A549 (cell line): ENCODE results near the gene RNPEP. TPM values are rescaled to one million over a fixed set of nuclear protein-coding genes. Genes with fewer than 3 reads are reported as not detected.

ENCODE experiments used
- ATAC-seq, 2 experiments: fragments of 200-7000 bp in 1 of 2; fragments of >200 bp in 1 of 2; cut with Nextera tagmentation in 1 of 2; cut with Tn5 transposase in 1 of 2; 3 replicates each; pipeline versions ENCODE4 v1.8.0 to v1.9.1; 2018 to 2020; ENCODE audit warnings: mild to moderate bottlenecking in 1 of 2, moderate library complexity in 1 of 2
- CTCF ChIA-PET: fragments of 300-600 bp; sonication (Branson Sonifier 250); formaldehyde crosslinking; extraction: SDS; loops from one replicate; lab custom pipeline; 2021; ENCODE audit warnings: antibody characterized with exemption, inconsistent platforms; lab: Yijun Ruan, JAX
- POLR2A ChIA-PET: fragments of 350-600 bp; formaldehyde crosslinking; extraction: SDS; loops from one replicate; lab custom pipeline; 2021; ENCODE audit warnings: antibody characterized with exemption, inconsistent platforms; lab: Yijun Ruan, JAX
- DNase-seq, 2 experiments: peaks; one replicate each; pipeline versions ENCODE4 v3.0.0 to v3.0.0-alpha.2; 2011 to 2016; ENCODE audit warnings: low read depth in 1 of 2, low spot score in 1 of 2
- FAIRE-seq: peaks from 2 replicates; lab custom pipeline; 2011; peaks lifted over from hg19 to GRCh38; lab: Jason Lieb, UNC
- H3K27ac ChIP-seq, 2 experiments: fragments of >200 bp; sonication (Bioruptor Twin); formaldehyde crosslinking; 3 replicates each; pipeline ENCODE4 v1.5.1; 2016 to 2017
- H3K4me1 ChIP-seq: fragments of >200 bp; sonication (Bioruptor Twin); formaldehyde crosslinking; 3 replicates; pipeline ENCODE4 v1.6.1; 2016
- H3K4me2 ChIP-seq: fragments of >200 bp; sonication (Bioruptor Twin); formaldehyde crosslinking; 3 replicates; pipeline ENCODE4 v1.6.1; 2016
- H3K4me3 ChIP-seq: fragments of >200 bp; sonication (Bioruptor Twin); formaldehyde crosslinking; 3 replicates; pipeline ENCODE4 v1.5.1; 2016
- H3K9me3 ChIP-seq: fragments of >200 bp; sonication (Bioruptor Twin); formaldehyde crosslinking; 3 replicates; pipeline ENCODE4 v1.6.1; 2016
- CBX8 ChIP-seq: fragments of 200-600 bp; sonication (generic); IDR thresholded peaks from 2 replicates; pipeline ENCODE4 v1.6.1; 2016
- ESRRA ChIP-seq: fragments of 150-350 bp; IDR thresholded peaks from 2 replicates; pipeline ENCODE4 v1.6.1; 2014; ENCODE audit warnings: mild to moderate bottlenecking, low read length, borderline replicate concordance
- HEYL ChIP-seq: fragments of 250-450 bp; sonication (Bioruptor Pico); IDR thresholded peaks from 2 replicates; pipeline ENCODE4 v1.8.0; 2021; ENCODE audit warnings: mild to moderate bottlenecking, moderate library complexity
- HOXA7 ChIP-seq: fragments of 250-450 bp; sonication (Bioruptor Pico); IDR thresholded peaks from 2 replicates; pipeline ENCODE4 v1.5.0; 2020; ENCODE audit warnings: mild to moderate bottlenecking, moderate library complexity
- HOXB13 ChIP-seq: fragments of 250-450 bp; sonication (Bioruptor Pico); IDR thresholded peaks from 2 replicates; pipeline ENCODE4 v1.5.0; 2020; ENCODE audit warnings: low read depth, mild to moderate bottlenecking, moderate library complexity
- JUN ChIP-seq, 2 experiments: fragments of >200 bp; sonication (Bioruptor Twin); formaldehyde crosslinking; IDR thresholded peaks; 2 replicates in 1 of 2; 3 replicates in 1 of 2; pipeline ENCODE4 v1.6.1; 2016 to 2017
- KDM5A ChIP-seq: fragments of 200-600 bp; sonication (generic); IDR thresholded peaks from 2 replicates; pipeline ENCODE4 v1.6.1; 2016; ENCODE audit warnings: antibody characterized with exemption, mild to moderate bottlenecking
- MAFK ChIP-seq: fragments of 450-650 bp; IDR thresholded peaks from 2 replicates; pipeline ENCODE4 v1.6.1; 2014; ENCODE audit not compliant: partially characterized antibody
- POLR2A ChIP-seq: IDR thresholded peaks from 2 replicates; pipeline ENCODE4 v1.6.1; 2012; ENCODE audit warnings: mild to moderate bottlenecking, low read length
- POLR2AphosphoS2 ChIP-seq: conservative IDR thresholded peaks from 2 replicates; pipeline ENCODE4 v1.6.1; 2012; ENCODE audit warnings: low read length, improper control_type of control experiment, inconsistent platforms
- ZFP36 ChIP-seq: fragments of 450-650 bp; IDR thresholded peaks from 2 replicates; pipeline ENCODE4 v1.6.1; 2014; ENCODE audit warnings: borderline replicate concordance; ENCODE audit not compliant: partially characterized antibody
- ZNF302 ChIP-seq: fragments of 250-450 bp; sonication (Bioruptor Pico); IDR thresholded peaks from 2 replicates; pipeline ENCODE4 v1.9.0; 2021; ENCODE audit warnings: inconsistent platforms, mild to moderate bottlenecking, moderate library complexity
- WGBS: methylation state at CpG from one replicate; pipeline ENCODE4 v1.1.6; 2017; ENCODE audit errors: missing lambda C conversion rate; 5-methylcytosine and 5-hydroxymethylcytosine counted together
- polyA plus RNA-seq, 4 experiments: library from polyadenylated mRNA; depleted of rRNA in 3 of 4; stranded (reverse); fragments of >200 nt; fragmentation: RNase III in 1 of 4; extraction: RNeasy Plus Mini Kit Qiagen cat#74134 plus additional on column Dnase treatment in 1 of 4; gene quantifications; 2 replicates in 3 of 4; 3 replicates in 1 of 4; pipeline ENCODE4 v1.2.3, GENCODE V29; 2011 to 2017
- TF ChIP-seq, protein P1 (sequence below): fragments of 200-600 bp; sonication (generic); IDR thresholded peaks from 2 replicates; pipeline ENCODE4 v1.6.1; 2016; ENCODE audit warnings: antibody characterized with exemption, mild to moderate bottlenecking, moderate library complexity
- TF ChIP-seq, protein P2 (sequence below): IDR thresholded peaks from 2 replicates; pipeline ENCODE4 v1.6.1; 2012
- TF ChIP-seq, protein P3 (sequence below): IDR thresholded peaks from 2 replicates; pipeline ENCODE4 v1.6.1; 2012
- TF ChIP-seq, protein P4 (sequence below): fragments of 150-350 bp; IDR thresholded peaks from 2 replicates; pipeline ENCODE4 v1.6.1; 2014; ENCODE audit warnings: low read depth, mild to moderate bottlenecking, low read length

RNPEP gene
- polyA plus RNA-seq, 2 of the 4 experiments (the other 2 are of a cell fraction) = 71.1 to 87.6 TPM

DNA sequence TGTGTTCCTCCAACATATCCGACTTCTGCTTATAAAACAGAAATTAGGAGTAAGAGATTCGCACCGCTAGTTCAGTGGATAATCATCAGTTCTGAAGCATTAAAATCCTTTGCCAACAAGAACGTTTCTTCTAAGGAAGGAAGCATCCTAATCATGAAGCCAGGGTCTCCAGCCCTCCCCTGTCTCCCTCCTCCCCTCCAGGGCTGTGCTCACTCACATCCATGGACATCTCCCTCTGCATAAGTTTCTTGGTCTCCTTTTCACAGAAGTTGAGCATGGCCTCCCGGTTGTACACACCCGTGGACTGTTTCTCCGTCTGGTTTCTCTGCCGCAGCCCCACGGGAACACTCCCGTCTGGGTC lies 36.6 kb upstream of the RNPEP start:
- Histone ChIP-seq H3K4me1 (no peaks in the 10 kb centered on the region), H3K4me2 (no peak overlapping the region), H3K4me3 (no peak overlapping the region), H3K9me3 (no peaks in the 10 kb centered on the region), H3K27ac (no peak overlapping the region)
- ATAC-seq = no peak; a peak in 1 of 6 replicates
- TF ChIP-seq POLR2AphosphoS2 = no peak
- TF ChIP-seq HOXA7 (CRISPR knock-in tag) = no peak
- TF ChIP-seq JUN (IDR thresholded peaks at IDR 0.05) = no peak
- no peak for TF ChIP-seq ESRRA
- TF ChIP-seq MAFK = no peak
- no peak for TF ChIP-seq ZFP36
- no peak for TF ChIP-seq KDM5A
- TF ChIP-seq, protein P1, sequence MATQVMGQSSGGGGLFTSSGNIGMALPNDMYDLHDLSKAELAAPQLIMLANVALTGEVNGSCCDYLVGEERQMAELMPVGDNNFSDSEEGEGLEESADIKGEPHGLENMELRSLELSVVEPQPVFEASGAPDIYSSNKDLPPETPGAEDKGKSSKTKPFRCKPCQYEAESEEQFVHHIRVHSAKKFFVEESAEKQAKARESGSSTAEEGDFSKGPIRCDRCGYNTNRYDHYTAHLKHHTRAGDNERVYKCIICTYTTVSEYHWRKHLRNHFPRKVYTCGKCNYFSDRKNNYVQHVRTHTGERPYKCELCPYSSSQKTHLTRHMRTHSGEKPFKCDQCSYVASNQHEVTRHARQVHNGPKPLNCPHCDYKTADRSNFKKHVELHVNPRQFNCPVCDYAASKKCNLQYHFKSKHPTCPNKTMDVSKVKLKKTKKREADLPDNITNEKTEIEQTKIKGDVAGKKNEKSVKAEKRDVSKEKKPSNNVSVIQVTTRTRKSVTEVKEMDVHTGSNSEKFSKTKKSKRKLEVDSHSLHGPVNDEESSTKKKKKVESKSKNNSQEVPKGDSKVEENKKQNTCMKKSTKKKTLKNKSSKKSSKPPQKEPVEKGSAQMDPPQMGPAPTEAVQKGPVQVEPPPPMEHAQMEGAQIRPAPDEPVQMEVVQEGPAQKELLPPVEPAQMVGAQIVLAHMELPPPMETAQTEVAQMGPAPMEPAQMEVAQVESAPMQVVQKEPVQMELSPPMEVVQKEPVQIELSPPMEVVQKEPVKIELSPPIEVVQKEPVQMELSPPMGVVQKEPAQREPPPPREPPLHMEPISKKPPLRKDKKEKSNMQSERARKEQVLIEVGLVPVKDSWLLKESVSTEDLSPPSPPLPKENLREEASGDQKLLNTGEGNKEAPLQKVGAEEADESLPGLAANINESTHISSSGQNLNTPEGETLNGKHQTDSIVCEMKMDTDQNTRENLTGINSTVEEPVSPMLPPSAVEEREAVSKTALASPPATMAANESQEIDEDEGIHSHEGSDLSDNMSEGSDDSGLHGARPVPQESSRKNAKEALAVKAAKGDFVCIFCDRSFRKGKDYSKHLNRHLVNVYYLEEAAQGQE = no peak
- DNase-seq = no peak
- no peak for FAIRE-seq
- POLR2A ChIA-PET = interaction anchor here (0.6 kb wide), 1 partner anchor 785 kb away, joined by 3 read pairs; no protein-coding TSS in a partner anchor
- WGBS = 43% methylated on average over 10 of the region's 10 CpGs
- CTCF ChIA-PET = interaction anchor here (0.8 to 4.6 kb wide), 11 partner anchors 9 to 49 kb away, joined by 3 to 37 read pairs (median 4); partner anchors contain the start of gene TIMM17A

DNA sequence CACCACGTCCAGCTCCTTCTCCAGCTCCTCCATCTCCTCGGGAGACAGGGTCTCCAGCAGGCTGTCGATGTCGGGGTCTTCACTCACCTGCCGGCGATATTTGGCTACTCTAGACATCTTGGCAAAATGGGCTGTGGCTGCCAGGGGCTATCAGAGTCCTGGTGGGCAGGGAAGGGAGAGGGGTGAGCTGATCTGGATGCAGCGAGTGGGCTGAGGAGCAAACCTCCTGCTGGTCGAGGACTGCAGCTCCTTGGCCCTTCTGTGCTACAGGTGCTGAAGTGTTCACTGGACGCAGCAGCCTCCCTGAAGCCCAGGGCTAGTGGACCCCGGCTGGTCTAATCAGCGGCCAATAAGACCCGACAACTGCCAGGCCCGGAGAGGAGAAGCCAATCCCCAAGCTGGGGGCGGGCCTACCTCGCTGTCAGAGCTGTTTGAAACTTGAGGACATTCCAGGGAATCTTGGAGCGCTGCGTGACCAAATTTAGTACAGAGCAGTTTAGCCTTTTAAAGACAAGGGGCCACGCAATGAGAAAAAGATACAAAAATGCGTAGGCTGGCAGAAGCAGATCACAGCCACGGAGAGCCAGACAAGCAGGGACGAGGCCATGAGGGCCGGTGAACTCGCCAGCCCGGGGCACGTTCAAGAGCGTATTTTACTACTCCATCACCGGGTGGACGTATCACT lies 36.1 kb upstream of the RNPEP start, which contains the start of gene LMOD1:
TSS of gene LMOD1 (minus strand) at position 325 of the 685 bp plus-strand sequence. CDS start at position 117, 208 bp downstream.
- POLR2A ChIA-PET = interaction anchor here (1.0 kb wide), 1 partner anchor 9 kb away, joined by 4 read pairs; the partner anchor contains the start of gene TIMM17A
- FAIRE-seq (no peak), ATAC-seq (peak in 1 of 2 experiments; percentile 69; a peak in 3 of 6 replicates), DNase-seq (no peak)
- no peak within 1 kb of the TSS for H3K4me3 ChIP-seq
- H3K4me2 ChIP-seq = no peak within 1 kb of the TSS
- no peak within 1 kb of the TSS for H3K27ac ChIP-seq
- TF ChIP-seq HEYL (CRISPR knock-in tag) (no peak), HOXB13 (CRISPR knock-in tag) (no peak), POLR2A (no peak)
- TF ChIP-seq, protein P2, sequence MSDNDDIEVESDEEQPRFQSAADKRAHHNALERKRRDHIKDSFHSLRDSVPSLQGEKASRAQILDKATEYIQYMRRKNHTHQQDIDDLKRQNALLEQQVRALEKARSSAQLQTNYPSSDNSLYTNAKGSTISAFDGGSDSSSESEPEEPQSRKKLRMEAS = no peak
- TF ChIP-seq, all 56 proteins: peak for 0
- no peaks in the 10 kb centered on the region for H3K4me1 ChIP-seq
- H3K9me3 ChIP-seq = no peaks in the 10 kb centered on the region
- CTCF ChIA-PET = interaction anchor here (0.9 to 4.6 kb wide), 6 partner anchors 8 to 50 kb away, joined by 3 to 37 read pairs (median 10); partner anchors contain the start of gene TIMM17A
- WGBS = 58% methylated on average over 23 of the region's 28 CpGs

DNA sequence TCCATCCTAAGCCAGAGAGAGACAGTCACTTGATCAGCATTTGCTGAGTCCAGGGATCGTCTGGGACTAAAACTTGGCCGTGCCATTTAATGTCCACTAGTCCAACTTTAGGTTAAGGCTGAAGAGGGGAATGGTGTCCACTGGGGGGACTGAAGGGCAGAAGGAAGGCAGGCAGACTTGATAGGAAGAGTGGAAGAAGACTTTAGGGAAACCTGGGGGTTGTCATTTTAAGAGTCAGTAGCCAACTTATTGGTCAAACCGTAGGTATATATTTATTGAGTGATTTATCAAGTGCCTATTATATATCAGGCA lies 34.8 kb upstream of the RNPEP start:
- no peak for TF ChIP-seq CBX8
- no peak for TF ChIP-seq ESRRA
- TF ChIP-seq, protein P3, sequence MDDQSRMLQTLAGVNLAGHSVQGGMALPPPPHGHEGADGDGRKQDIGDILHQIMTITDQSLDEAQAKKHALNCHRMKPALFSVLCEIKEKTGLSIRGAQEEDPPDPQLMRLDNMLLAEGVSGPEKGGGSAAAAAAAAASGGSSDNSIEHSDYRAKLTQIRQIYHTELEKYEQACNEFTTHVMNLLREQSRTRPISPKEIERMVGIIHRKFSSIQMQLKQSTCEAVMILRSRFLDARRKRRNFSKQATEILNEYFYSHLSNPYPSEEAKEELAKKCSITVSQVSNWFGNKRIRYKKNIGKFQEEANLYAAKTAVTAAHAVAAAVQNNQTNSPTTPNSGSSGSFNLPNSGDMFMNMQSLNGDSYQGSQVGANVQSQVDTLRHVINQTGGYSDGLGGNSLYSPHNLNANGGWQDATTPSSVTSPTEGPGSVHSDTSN = no peak
- TF ChIP-seq, protein P4, sequence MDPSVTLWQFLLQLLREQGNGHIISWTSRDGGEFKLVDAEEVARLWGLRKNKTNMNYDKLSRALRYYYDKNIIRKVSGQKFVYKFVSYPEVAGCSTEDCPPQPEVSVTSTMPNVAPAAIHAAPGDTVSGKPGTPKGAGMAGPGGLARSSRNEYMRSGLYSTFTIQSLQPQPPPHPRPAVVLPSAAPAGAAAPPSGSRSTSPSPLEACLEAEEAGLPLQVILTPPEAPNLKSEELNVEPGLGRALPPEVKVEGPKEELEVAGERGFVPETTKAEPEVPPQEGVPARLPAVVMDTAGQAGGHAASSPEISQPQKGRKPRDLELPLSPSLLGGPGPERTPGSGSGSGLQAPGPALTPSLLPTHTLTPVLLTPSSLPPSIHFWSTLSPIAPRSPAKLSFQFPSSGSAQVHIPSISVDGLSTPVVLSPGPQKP = no peak
- no peak for TF ChIP-seq ZNF302 (CRISPR knock-in tag)
- TF ChIP-seq, protein P1 = no peak
- DNase-seq (no peak), ATAC-seq (peak; percentile 47 to 67; a peak in 4 of 6 replicates), FAIRE-seq (no peak)
- H3K4me3 ChIP-seq = no peak overlapping the region
- ChIA-PET CTCF (interaction anchor here (12.2 kb wide), 1 partner anchor 52 kb away, joined by 124 read pairs; no protein-coding TSS in a partner anchor), POLR2A (no interaction called here)
- no peaks in the 10 kb centered on the region for H3K4me1 ChIP-seq
- 17% methylated on average over 3 of the region's 3 CpGs for WGBS
- no peak overlapping the region for H3K27ac ChIP-seq
- no peak overlapping the region for H3K4me2 ChIP-seq
- no peaks in the 10 kb centered on the region for H3K9me3 ChIP-seq
